Sigmoid colon (tissue), 7 donors: ENCODE measurements around the gene SCYGR5. TPM values are rescaled to one million over a fixed set of nuclear protein-coding genes. Genes with fewer than 3 reads are reported as not detected.
"Not testable (repeated sequence)": the region's sequence is repeated elsewhere in the genome, so short reads cannot be mapped to it uniquely, and the experiment has no call there.

ENCODE experiments used
- DNase-seq: peaks from one replicate; pipeline ENCODE4 v3.0.0-alpha.2; 2019
- H3K27ac ChIP-seq, 4 donors: fragments of 200-600 bp; sonication (generic); one replicate each; pipeline ENCODE4 v1.5.1; 2016 to 2019; ENCODE audit warnings: mild to moderate bottlenecking in 1 of 4
- H3K27me3 ChIP-seq, 3 donors: fragments of 200-600 bp; sonication (generic); one replicate each; pipeline ENCODE4 v1.5.1; 2019; ENCODE audit warnings: mild to moderate bottlenecking in 1 of 3
- H3K36me3 ChIP-seq, 4 donors: fragments of 200-600 bp; sonication (generic); one replicate each; pipeline ENCODE4 v1.5.1; 2016 to 2019
- H3K4me1 ChIP-seq, 4 donors: fragments of 200-600 bp; sonication (generic); one replicate each; pipeline ENCODE4 v1.5.1; 2017 to 2019
- H3K4me3 ChIP-seq, 4 donors: fragments of 200-600 bp; sonication (generic); one replicate each; pipeline ENCODE4 v1.5.1; 2017 to 2019; ENCODE audit warnings: mild to moderate bottlenecking in 2 of 4, moderate library complexity in 1 of 4
- H3K9me3 ChIP-seq, 4 donors: fragments of 200-600 bp in 3 of 4; sonication (generic) in 3 of 4; one replicate each; pipeline versions ENCODE4 v1.5.1 to v1.6.1; 2013 to 2019
- EP300 ChIP-seq, 4 donors: sonication (generic); formaldehyde crosslinking; IDR thresholded peaks; one replicate each; pipeline ENCODE4 v1.6.1; 2017; ENCODE audit warnings: antibody characterized with exemption in 4 of 4
- POLR2A ChIP-seq, 2 donors: fragments of 450-650 bp; IDR thresholded peaks; one replicate each; pipeline ENCODE4 v1.6.1; 2016; ENCODE audit warnings: antibody characterized with exemption in 2 of 2, mild to moderate bottlenecking in 2 of 2, moderate library complexity in 2 of 2
- POLR2AphosphoS5 ChIP-seq, 4 donors: sonication (generic); formaldehyde crosslinking; IDR thresholded peaks; one replicate each; pipeline ENCODE4 v1.6.1; 2017; ENCODE audit warnings: antibody characterized with exemption in 4 of 4
- WGBS, 2 donors: extraction: QIAGEN DNeasy Blood & Tissue Kit; methylation state at CpG; one replicate each; pipeline ENCODE4 v1.1.7; 2013; 5-methylcytosine and 5-hydroxymethylcytosine counted together
- intact Hi-C: fragments of 100-400 bp; cut with DNase I; formaldehyde crosslinking; loops from one replicate; pipeline ENCODE4 v1.15.1; 2023
- polyA plus RNA-seq, 3 donors: library from polyadenylated mRNA; stranded (reverse); fragments of 200-250 nt; gene quantifications; one replicate each; pipeline ENCODE4 v1.2.3, GENCODE V29; 2013
- total RNA-seq, 4 donors: library from RNA; depleted of rRNA; stranded (reverse); fragments of >200 nt; gene quantifications; one replicate each; pipeline ENCODE4 v1.1.0, GENCODE V29; 2016
- TF ChIP-seq, protein P1 (sequence below), 4 experiments: fragments of 450-650 bp in 3 of 4; fragments of 200-600 bp in 1 of 4; IDR thresholded peaks; one replicate each; pipeline ENCODE4 v1.5.1; 2016 to 2019; ENCODE audit warnings: antibody characterized with exemption in 4 of 4, mild to moderate bottlenecking in 3 of 4, moderate library complexity in 2 of 4
- donor health status: healthy with polysubstance abuse.
- donor health status: Bipolar disorder and iron deficiency.
- donor health status: healthy.

SCYGR5 gene
- total and polyA plus RNA-seq, 7 donors: not detected

DNA sequence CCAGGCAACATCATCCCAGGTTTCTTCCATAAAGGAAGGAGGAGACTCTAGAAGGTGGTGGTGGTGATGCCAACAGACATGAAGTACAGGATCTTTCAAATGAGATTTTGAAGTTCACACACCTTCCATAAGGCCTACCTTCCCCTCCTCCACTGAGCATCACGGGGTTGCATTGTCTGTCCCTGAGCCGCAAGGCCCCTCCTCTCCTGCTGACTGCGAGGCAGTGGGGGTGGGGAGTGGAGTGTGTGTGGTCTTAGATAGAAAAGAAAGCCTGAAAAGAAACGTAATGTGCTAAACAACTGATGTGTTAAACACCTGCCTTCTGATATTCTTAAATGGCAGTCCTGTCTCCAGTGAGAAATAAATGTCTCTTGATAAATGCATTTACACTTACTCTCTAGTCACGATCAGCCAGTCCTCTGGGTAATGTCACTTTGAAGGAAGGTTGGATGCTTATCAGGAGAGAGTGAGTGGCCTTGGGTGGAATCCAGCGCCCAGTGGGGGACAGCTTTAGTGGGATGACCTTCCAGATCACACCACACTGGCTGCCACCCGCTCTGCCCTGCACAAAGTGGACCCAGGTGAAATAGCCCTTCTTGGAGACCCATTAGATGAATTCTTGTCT is 5.5 kb upstream of the SCYGR5 start:
- H3K36me3 ChIP-seq: no peaks in the 10 kb centered on the region
- no peak overlapping the region for H3K4me3 ChIP-seq
- no peak for TF ChIP-seq POLR2A (IDR thresholded peaks at IDR 0.05)
- TF ChIP-seq, protein P1, sequence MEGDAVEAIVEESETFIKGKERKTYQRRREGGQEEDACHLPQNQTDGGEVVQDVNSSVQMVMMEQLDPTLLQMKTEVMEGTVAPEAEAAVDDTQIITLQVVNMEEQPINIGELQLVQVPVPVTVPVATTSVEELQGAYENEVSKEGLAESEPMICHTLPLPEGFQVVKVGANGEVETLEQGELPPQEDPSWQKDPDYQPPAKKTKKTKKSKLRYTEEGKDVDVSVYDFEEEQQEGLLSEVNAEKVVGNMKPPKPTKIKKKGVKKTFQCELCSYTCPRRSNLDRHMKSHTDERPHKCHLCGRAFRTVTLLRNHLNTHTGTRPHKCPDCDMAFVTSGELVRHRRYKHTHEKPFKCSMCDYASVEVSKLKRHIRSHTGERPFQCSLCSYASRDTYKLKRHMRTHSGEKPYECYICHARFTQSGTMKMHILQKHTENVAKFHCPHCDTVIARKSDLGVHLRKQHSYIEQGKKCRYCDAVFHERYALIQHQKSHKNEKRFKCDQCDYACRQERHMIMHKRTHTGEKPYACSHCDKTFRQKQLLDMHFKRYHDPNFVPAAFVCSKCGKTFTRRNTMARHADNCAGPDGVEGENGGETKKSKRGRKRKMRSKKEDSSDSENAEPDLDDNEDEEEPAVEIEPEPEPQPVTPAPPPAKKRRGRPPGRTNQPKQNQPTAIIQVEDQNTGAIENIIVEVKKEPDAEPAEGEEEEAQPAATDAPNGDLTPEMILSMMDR (IDR thresholded peaks at IDR 0.05): no peak
- 50 to 61% methylated on average over 7 of the region's 7 CpGs for WGBS, 2 donors
- H3K27me3 ChIP-seq: no peaks in the 10 kb centered on the region
- H3K27ac ChIP-seq: no peak overlapping the region
- H3K9me3 ChIP-seq: no peaks in the 10 kb centered on the region
- DNase-seq: no peak
- no peaks in the 10 kb centered on the region for H3K4me1 ChIP-seq
- intact Hi-C loops: no loop called here

DNA sequence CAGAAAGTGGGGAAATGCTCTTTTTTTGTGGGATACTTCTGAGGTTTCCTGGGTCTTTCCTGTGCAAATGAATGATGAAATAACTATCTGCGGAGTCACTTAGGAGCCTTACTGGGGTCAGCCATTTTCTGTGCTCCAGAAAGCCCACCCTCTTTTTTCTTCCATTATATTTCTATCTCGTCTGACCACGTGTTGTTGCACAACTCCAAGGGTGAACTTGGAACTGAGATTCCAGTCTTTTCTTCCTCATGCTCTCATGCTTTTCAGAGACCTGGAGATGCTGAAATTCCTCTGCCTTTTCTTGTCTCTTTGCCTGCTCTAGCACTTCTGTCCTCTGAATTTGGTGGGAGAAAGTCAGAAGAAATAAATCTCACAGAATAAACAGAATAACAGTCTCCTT is 4.8 kb upstream of the SCYGR5 start:
- no peak for DNase-seq
- H3K27ac ChIP-seq: no peak overlapping the region
- no peaks in the 10 kb centered on the region for H3K9me3 ChIP-seq
- H3K27me3 ChIP-seq: no peaks in the 10 kb centered on the region
- no peaks in the 10 kb centered on the region for H3K4me1 ChIP-seq
- 38 to 54% methylated on average over 3 of the region's 3 CpGs for WGBS, 2 donors
- TF ChIP-seq, protein P1 (IDR thresholded peaks at IDR 0.05): no peak
- TF ChIP-seq EP300 (IDR thresholded peaks at IDR 0.05) (no peak), POLR2AphosphoS5 (IDR thresholded peaks at IDR 0.05) (no peak), POLR2A (IDR thresholded peaks at IDR 0.05) (no peak)
- intact Hi-C loops: no loop called here
- H3K36me3 ChIP-seq: no peaks in the 10 kb centered on the region
- no peak overlapping the region for H3K4me3 ChIP-seq

DNA sequence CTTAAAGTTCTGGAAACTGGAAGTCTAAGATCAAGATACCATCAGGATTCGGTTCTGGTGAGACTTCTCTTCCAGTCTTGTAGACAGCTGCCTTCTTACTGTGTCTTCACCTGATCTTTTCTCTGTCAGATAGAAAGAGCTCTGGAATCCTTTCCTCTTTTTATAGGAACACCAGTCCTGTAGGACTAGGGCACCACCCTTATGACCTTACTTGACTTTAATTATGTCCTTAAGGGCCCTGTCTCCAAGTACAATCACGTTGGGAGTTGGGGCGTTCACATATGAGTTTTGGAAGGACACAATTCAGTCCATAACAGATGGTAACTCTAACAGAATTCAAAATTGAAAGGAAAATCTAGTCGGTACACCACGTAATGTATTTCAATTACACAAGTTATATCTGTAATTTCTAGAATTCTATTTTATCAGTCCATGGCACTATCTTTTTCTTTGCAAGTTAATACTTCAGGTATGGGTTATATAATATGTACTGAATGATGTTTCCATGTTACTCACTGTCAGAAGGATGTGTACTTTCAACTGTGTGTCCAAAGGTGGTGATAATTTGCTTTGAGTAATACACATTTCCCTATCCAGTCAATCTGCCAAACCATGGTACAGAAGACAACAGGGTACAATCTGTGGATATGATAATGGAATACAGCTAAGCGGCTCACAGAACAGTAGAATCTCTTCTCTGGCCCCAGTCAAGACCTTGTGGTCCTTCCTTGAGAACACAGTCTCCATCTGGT is 1.2 kb upstream of the SCYGR5 start:
- H3K27ac ChIP-seq: no peak overlapping the region
- H3K27me3 ChIP-seq: no peaks in the 10 kb centered on the region
- H3K36me3 ChIP-seq: no peaks in the 10 kb centered on the region
- WGBS, 2 donors: 79 to 86% methylated on average over 6 of the region's 6 CpGs
- DNase-seq: no peak
- H3K4me3 ChIP-seq: no peak overlapping the region
- intact Hi-C loops: no loop called here
- H3K9me3 ChIP-seq: no peaks in the 10 kb centered on the region
- no peak for TF ChIP-seq POLR2A (IDR thresholded peaks at IDR 0.05)
- TF ChIP-seq, protein P1 (IDR thresholded peaks at IDR 0.05): no peak
- TF ChIP-seq EP300 (IDR thresholded peaks at IDR 0.05): no peak
- TF ChIP-seq POLR2AphosphoS5 (IDR thresholded peaks at IDR 0.05): no peak
- H3K4me1 ChIP-seq: no peaks in the 10 kb centered on the region

DNA sequence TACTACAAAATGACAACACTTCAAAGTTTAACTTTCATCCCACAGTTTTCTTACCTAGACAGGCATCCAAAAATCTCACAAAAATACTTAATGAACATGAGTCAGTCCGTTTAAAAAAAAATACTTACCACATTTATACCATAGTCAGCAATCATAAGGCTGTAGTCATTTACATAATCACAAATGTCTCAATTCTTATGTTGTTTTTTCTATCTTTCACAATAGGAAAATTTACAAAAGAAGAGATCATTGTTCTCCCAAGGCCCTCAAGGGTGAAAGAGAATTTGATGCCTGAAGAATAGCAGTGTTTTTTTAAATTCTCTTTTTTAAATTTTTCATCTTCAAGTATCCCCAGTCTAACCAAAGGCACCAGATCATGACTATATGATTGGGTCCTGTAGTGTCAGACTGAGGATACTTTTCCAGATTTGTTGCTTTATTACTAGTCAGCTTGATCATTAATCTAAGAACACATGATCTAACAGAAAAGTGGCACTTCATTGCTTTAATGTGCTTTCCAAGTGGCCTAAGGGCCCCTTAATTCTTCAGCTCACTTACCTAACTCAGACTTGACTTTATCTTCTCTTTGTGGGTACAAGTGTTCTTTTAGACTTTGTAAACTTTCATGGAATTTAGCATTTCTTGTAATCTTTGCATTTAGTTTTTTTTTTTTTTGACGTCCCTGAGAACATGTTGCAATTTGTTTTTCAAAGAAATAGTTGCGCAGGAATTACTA is 4.7 kb downstream of the SCYGR5 start:
- no peak for DNase-seq
- Histone ChIP-seq H3K36me3 (no peaks in the 10 kb centered on the region), H3K9me3 (no peaks in the 10 kb centered on the region), H3K27ac (no peak overlapping the region), H3K27me3 (no peaks in the 10 kb centered on the region), H3K4me1 (no peaks in the 10 kb centered on the region), H3K4me3 (no peak overlapping the region)
- intact Hi-C loops: no loop called here
- 62 to 76% methylated on average over 3 of the region's 3 CpGs for WGBS, 2 donors
- TF ChIP-seq POLR2A (IDR thresholded peaks at IDR 0.05): no peak
- no peak for TF ChIP-seq POLR2AphosphoS5 (IDR thresholded peaks at IDR 0.05)
- TF ChIP-seq, protein P1 (IDR thresholded peaks at IDR 0.05): no peak
- TF ChIP-seq EP300 (IDR thresholded peaks at IDR 0.05): no peak

DNA sequence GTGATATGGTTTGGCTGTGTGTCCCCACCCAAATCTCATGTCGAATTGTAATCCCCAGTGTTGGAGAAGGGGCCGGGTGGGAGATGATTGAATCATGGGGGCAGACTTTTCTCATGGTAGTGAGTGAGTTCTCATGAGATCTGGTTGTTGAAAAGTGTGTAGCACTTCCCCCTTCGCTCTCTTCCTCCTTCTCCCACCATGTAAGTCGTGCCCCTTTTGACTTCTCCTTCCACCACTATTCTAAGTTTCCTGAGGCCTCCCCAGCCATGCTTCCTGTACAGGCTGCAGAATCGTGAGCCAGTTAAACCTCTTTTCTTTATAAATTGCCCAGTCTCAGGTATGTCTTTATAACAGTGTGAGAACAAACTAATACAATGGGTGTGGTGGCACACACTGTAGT is 7.0 kb downstream of the SCYGR5 start:
- H3K27me3 ChIP-seq, intact Hi-C loops, H3K9me3 ChIP-seq, H3K36me3 ChIP-seq, DNase-seq, H3K4me3 ChIP-seq, H3K27ac ChIP-seq, H3K4me1 ChIP-seq: not testable (repeated sequence)
- 58 to 70% methylated on average over 5 of the region's 5 CpGs for WGBS, 2 donors
